ENCODE measurements around the gene RGL4. TPM values are rescaled to one million over a fixed set of nuclear protein-coding genes. Genes with fewer than 3 reads are reported as not detected.

The RGL4 gene
- total RNA-seq, 4 donors from 2014 or later = 0.11 to 0.50 TPM; not detected in 2

- no peak for DNase-seq (ENCODE audit: extremely low spot score)
- Histone ChIP-seq H3K4me3 (no peak overlapping the region), H3K27me3 (no peaks in the 10 kb centered on the region), H3K27ac (replicated peaks in 1 of 4) (no peak overlapping the region), H3K9me3 (no peaks in the 10 kb centered on the region), H3K36me3 (peaks cover 8 to 63% (median 18%) of the 10 kb centered on the region in 4 donors), H3K4me1 (peaks cover 0 to 5% (median 0%) of the 10 kb centered on the region in 4 donors)
- TF ChIP-seq CTCF (IDR thresholded peaks at IDR 0.05) (no peak), EP300 (IDR thresholded peaks at IDR 0.05) (no peak)
- intact Hi-C loops (cut with DNase I) = no loop called here
- WGBS = 84% methylated on average over 6 of the region's 6 CpGs
These were observed 13.2 kb upstream of the RGL4 start for GRCh38 chr22:23677701-23677995.

GRCh38 chr22:23678133-23678532 lies 12.7 kb upstream of the RGL4 start:
- DNase-seq (ENCODE audit: extremely low spot score) = no peak
- intact Hi-C loops (cut with DNase I) = no loop called here
- Histone ChIP-seq H3K4me3 (no peak overlapping the region), H3K9me3 (no peaks in the 10 kb centered on the region), H3K27me3 (no peaks in the 10 kb centered on the region), H3K36me3 (peaks cover 13 to 68% (median 23%) of the 10 kb centered on the region in 4 donors), H3K27ac (replicated peaks in 1 of 4) (no peak overlapping the region), H3K4me1 (peaks cover 0 to 5% (median 0%) of the 10 kb centered on the region in 4 donors)
- WGBS = 89% methylated on average over 6 of the region's 6 CpGs
- no peak for TF ChIP-seq EP300 (IDR thresholded peaks at IDR 0.05)
- no peak for TF ChIP-seq CTCF (IDR thresholded peaks at IDR 0.05)
- no peak for TF ChIP-seq POLR2AphosphoS5 (IDR thresholded peaks at IDR 0.05)
- TF ChIP-seq POLR2A (IDR thresholded peaks at IDR 0.05; ENCODE audit: low read depth) = no peak

GRCh38 chr22:23681026-23681809 lies 9.6 kb upstream of the RGL4 start:
- intact Hi-C loops (cut with DNase I) = loop anchor here (1.0 kb wide), 1 partner anchor 31 kb away; no protein-coding TSS in a partner anchor
- WGBS = 100% methylated on average over 3 of the region's 5 CpGs
- Histone ChIP-seq H3K4me1 (peaks cover 22 to 27% (median 23%) of the 10 kb centered on the region in 4 donors), H3K36me3 (peaks cover 19 to 60% (median 28%) of the 10 kb centered on the region in 4 donors), H3K4me3 (no peak overlapping the region), H3K27me3 (no peaks in the 10 kb centered on the region), H3K27ac (replicated peaks in 1 of 4) (no peak overlapping the region), H3K9me3 (no peaks in the 10 kb centered on the region)
- DNase-seq (ENCODE audit: extremely low spot score) = no peak
- no peak for TF ChIP-seq POLR2A (IDR thresholded peaks at IDR 0.05; ENCODE audit: low read depth)
- no peak for TF ChIP-seq POLR2AphosphoS5 (IDR thresholded peaks at IDR 0.05)
- TF ChIP-seq EP300 (IDR thresholded peaks at IDR 0.05) = no peak
- no peak for TF ChIP-seq CTCF (IDR thresholded peaks at IDR 0.05)

GRCh38 chr22:23682077-23682476 lies 8.7 kb upstream of the RGL4 start:
- intact Hi-C loops (cut with DNase I) = no loop called here
- WGBS = 48% methylated on average over 5 of the region's 5 CpGs
- TF ChIP-seq EP300 (IDR thresholded peaks at IDR 0.05) (no peak), POLR2A (IDR thresholded peaks at IDR 0.05; ENCODE audit: low read depth) (no peak), CTCF (IDR thresholded peaks at IDR 0.05) (no peak), POLR2AphosphoS5 (IDR thresholded peaks at IDR 0.05) (no peak)

More at GRCh38 chr22:23682077-23682476, 8.7 kb upstream of the RGL4 start:
- H3K27ac ChIP-seq (replicated peaks in 1 of 4) = no peak overlapping the region
- peaks cover 28 to 36% (median 30%) of the 10 kb centered on the region in 4 donors for H3K4me1 ChIP-seq
- H3K9me3 ChIP-seq = no peaks in the 10 kb centered on the region
- H3K27me3 ChIP-seq = no peaks in the 10 kb centered on the region
- DNase-seq (ENCODE audit: extremely low spot score) = no peak
- no peak overlapping the region for H3K4me3 ChIP-seq
- peaks cover 19 to 54% (median 28%) of the 10 kb centered on the region in 4 donors for H3K36me3 ChIP-seq
